WTC11 (cell line): Measurements from ENCODE around the gene FANCL. TPM values are rescaled to one million over a fixed set of nuclear protein-coding genes. Genes with fewer than 3 reads are reported as not detected.
A peak's percentile ranks its signal among the peaks of the same experiment; 100 is the strongest.

Source experiments
- ATAC-seq: fragments of 200-7000 bp; cut with Tn5 transposase; 2 replicates; pipeline ENCODE4 v1.10.0; 2021; ENCODE audit warnings: mild to moderate bottlenecking, moderate library complexity
- CTCF ChIA-PET: fragments of 300-600 bp; sonication (Branson Sonifier 250); formaldehyde crosslinking; loops from one replicate; lab custom pipeline; 2021; ENCODE audit warnings: antibody characterized with exemption; lab: Charles Lee
- POLR2A ChIA-PET: fragments of 350-600 bp; sonication (Branson Sonifier 250); formaldehyde crosslinking; loops from one replicate; lab custom pipeline; 2021; ENCODE audit warnings: antibody characterized with exemption; lab: Charles Lee
- DNase-seq: peaks from one replicate; pipeline ENCODE4 v3.0.0; 2021; ENCODE audit warnings: low spot score
- H3K27ac Mint-ChIP-seq: 2 replicates; pipeline ENCODE4 v1.8.0; 2021; ENCODE audit warnings: mixed read lengths
- H3K27me3 Mint-ChIP-seq: 2 replicates; pipeline ENCODE4 v1.8.0; 2021; ENCODE audit warnings: low read depth, mild to moderate bottlenecking, moderate library complexity, mixed read lengths
- H3K36me3 Mint-ChIP-seq: 2 replicates; pipeline ENCODE4 v1.8.0; 2021; ENCODE audit warnings: mixed read lengths
- H3K4me1 Mint-ChIP-seq: 2 replicates; pipeline ENCODE4 v1.8.0; 2022; ENCODE audit warnings: mixed read lengths
- H3K4me3 Mint-ChIP-seq: 2 replicates; pipeline ENCODE4 v1.8.0; 2021; ENCODE audit warnings: mild to moderate bottlenecking, moderate library complexity, mixed read lengths
- H3K9me3 Mint-ChIP-seq: 2 replicates; pipeline ENCODE4 v1.8.0; 2021; ENCODE audit warnings: mixed read lengths
- ATF1 ChIP-seq: sonication (generic); formaldehyde crosslinking; IDR thresholded peaks from 2 replicates; pipeline ENCODE4 v1.8.1; 2023; ENCODE audit warnings: mild to moderate bottlenecking, moderate library complexity, missing genetic modification reagents
- ATF6 ChIP-seq: sonication (generic); formaldehyde crosslinking; IDR thresholded peaks from 2 replicates; pipeline ENCODE4 v1.8.1; 2023; ENCODE audit warnings: mild to moderate bottlenecking, missing genetic modification reagents
- EMX1 ChIP-seq: fragments of 250-450 bp; sonication (Bioruptor Pico); IDR thresholded peaks from 2 replicates; pipeline ENCODE4 v1.8.0; 2021; ENCODE audit warnings: mild to moderate bottlenecking
- ESRRA ChIP-seq: sonication (generic); formaldehyde crosslinking; IDR thresholded peaks from 2 replicates; pipeline ENCODE4 v1.8.1; 2022; ENCODE audit warnings: mild to moderate bottlenecking, missing genetic modification reagents, borderline replicate concordance
- ETV6 ChIP-seq: sonication (generic); formaldehyde crosslinking; IDR thresholded peaks from 2 replicates; pipeline ENCODE4 v1.8.1; 2022; ENCODE audit warnings: mild to moderate bottlenecking, missing genetic modification reagents
- JAZF1 ChIP-seq: fragments of 250-450 bp; sonication (Bioruptor Pico); IDR thresholded peaks from 2 replicates; pipeline ENCODE4 v1.9.0; 2021; ENCODE audit warnings: moderate library complexity, mild to moderate bottlenecking, inconsistent platforms
- JUN ChIP-seq: sonication (generic); formaldehyde crosslinking; IDR thresholded peaks from 2 replicates; pipeline ENCODE4 v1.8.0; 2023; ENCODE audit warnings: mild to moderate bottlenecking, missing genetic modification reagents
- KAT7 ChIP-seq: sonication (generic); formaldehyde crosslinking; IDR thresholded peaks from 2 replicates; pipeline ENCODE4 v1.8.1; 2023; ENCODE audit warnings: missing genetic modification reagents, mild to moderate bottlenecking, borderline replicate concordance
- MYBL2 ChIP-seq: sonication (generic); formaldehyde crosslinking; IDR thresholded peaks from 2 replicates; pipeline ENCODE4 v1.8.1; 2023; ENCODE audit warnings: mild to moderate bottlenecking, moderate library complexity, missing genetic modification reagents
- NFYB ChIP-seq: sonication (generic); formaldehyde crosslinking; conservative IDR thresholded peaks from 2 replicates; pipeline ENCODE4 v1.8.0; 2022; ENCODE audit warnings: low read depth, missing genetic modification reagents
- PRDM15 ChIP-seq: sonication (generic); formaldehyde crosslinking; IDR thresholded peaks from 2 replicates; pipeline ENCODE4 v1.8.0; 2022; ENCODE audit warnings: missing genetic modification reagents
- SMAD3 ChIP-seq: sonication (generic); formaldehyde crosslinking; IDR thresholded peaks from 2 replicates; pipeline ENCODE4 v1.8.0; 2022; ENCODE audit warnings: missing genetic modification reagents, mild to moderate bottlenecking, borderline replicate concordance
- TP53 ChIP-seq: sonication (generic); formaldehyde crosslinking; IDR thresholded peaks from 2 replicates; pipeline ENCODE4 v1.8.1; 2023; ENCODE audit warnings: mild to moderate bottlenecking, missing genetic modification reagents
- ZBTB21 ChIP-seq: sonication (generic); formaldehyde crosslinking; IDR thresholded peaks from 2 replicates; pipeline ENCODE4 v1.8.1; 2023; ENCODE audit warnings: mild to moderate bottlenecking, missing genetic modification reagents, borderline replicate concordance
- ZNF512 ChIP-seq: sonication (generic); formaldehyde crosslinking; IDR thresholded peaks from 2 replicates; pipeline ENCODE4 v1.8.1; 2022; ENCODE audit warnings: missing genetic modification reagents, borderline replicate concordance
- total RNA-seq: library from RNA; stranded (reverse); gene quantifications from 3 replicates; pipeline ENCODE4 v1.2.3, GENCODE V29; 2021

The FANCL gene
- total RNA-seq, 1 experiment from 2014 or later, result 38.8 TPM

- peak overlapping the region; percentile 94 for H3K4me3 Mint-ChIP-seq
- ChIA-PET CTCF (interaction anchor here (1.1 to 1.2 kb wide), 2 partner anchors 207 to 482 kb away, joined by 5 to 6 read pairs; no protein-coding TSS in a partner anchor), POLR2A (no interaction called here)
- H3K4me1 Mint-ChIP-seq, result peaks cover 55% of the 10 kb centered on the region
- H3K36me3 Mint-ChIP-seq, result no peaks in the 10 kb centered on the region
- ATAC-seq, result no peak
- H3K27ac Mint-ChIP-seq, result peak overlapping the region; percentile 98
- no peak for DNase-seq
- no peaks in the 10 kb centered on the region for H3K9me3 Mint-ChIP-seq
- no peaks in the 10 kb centered on the region for H3K27me3 Mint-ChIP-seq
- TF ChIP-seq ATF6 (CRISPR knock-in tag) (no peak), PRDM15 (CRISPR knock-in tag) (no peak), SMAD3 (no peak)
Measured at GRCh38 chr2:58241546-58241864, 380 bp upstream of the FANCL start.

GRCh38 chr2:58239243-58239925 lies 1.7 kb downstream of the FANCL start:
- Mint-ChIP-seq H3K4me3 (peak overlapping the region; percentile 94), H3K27ac (no peak overlapping the region), H3K36me3 (no peaks in the 10 kb centered on the region; the same call in 1 of the 2 replicates), H3K27me3 (no peaks in the 10 kb centered on the region), H3K9me3 (no peaks in the 10 kb centered on the region), H3K4me1 (peaks cover 74% of the 10 kb centered on the region)
- no peak for ATAC-seq
- no peak for TF ChIP-seq ATF1 (CRISPR knock-in tag)
- no peak for TF ChIP-seq JAZF1
- TF ChIP-seq ZBTB21 (CRISPR knock-in tag), result no peak
- no peak for TF ChIP-seq KAT7
- TF ChIP-seq TP53 (CRISPR knock-in tag), result no peak
- no peak for TF ChIP-seq ZNF512 (CRISPR knock-in tag)
- TF ChIP-seq EMX1 (CRISPR knock-in tag), result no peak
- no peak for TF ChIP-seq ATF6 (CRISPR knock-in tag)
- no peak for TF ChIP-seq JUN (CRISPR knock-in tag)
- TF ChIP-seq MYBL2 (CRISPR knock-in tag), result no peak
- TF ChIP-seq ESRRA (CRISPR knock-in tag), result no peak
- TF ChIP-seq NFYB (CRISPR knock-in tag), result no peak
- TF ChIP-seq ETV6 (CRISPR knock-in tag), result no peak
- ChIA-PET POLR2A (no interaction called here), CTCF (no interaction called here)
- DNase-seq, result no peak
